Breast epithelium (tissue), 3 donors: ENCODE measurements around the gene GNAQ.
"Not testable (repeated sequence)": the region's sequence is repeated elsewhere in the genome, so short reads cannot be mapped to it uniquely, and the experiment has no call there.

Experiments used
- POLR2AphosphoS5 ChIP-seq, 3 donors: sonication (generic); formaldehyde crosslinking; IDR thresholded peaks; one replicate each; pipeline ENCODE4 v1.6.1; 2017; ENCODE audit warnings: antibody characterized with exemption in 3 of 3
- TF ChIP-seq, protein P1 (sequence below), 3 donors: fragments of 450-650 bp; IDR thresholded peaks; one replicate each; pipeline ENCODE4 v1.5.1; 2016 to 2017; ENCODE audit warnings: antibody characterized with exemption in 3 of 3, mild to moderate bottlenecking in 3 of 3, moderate library complexity in 3 of 3

DNA sequence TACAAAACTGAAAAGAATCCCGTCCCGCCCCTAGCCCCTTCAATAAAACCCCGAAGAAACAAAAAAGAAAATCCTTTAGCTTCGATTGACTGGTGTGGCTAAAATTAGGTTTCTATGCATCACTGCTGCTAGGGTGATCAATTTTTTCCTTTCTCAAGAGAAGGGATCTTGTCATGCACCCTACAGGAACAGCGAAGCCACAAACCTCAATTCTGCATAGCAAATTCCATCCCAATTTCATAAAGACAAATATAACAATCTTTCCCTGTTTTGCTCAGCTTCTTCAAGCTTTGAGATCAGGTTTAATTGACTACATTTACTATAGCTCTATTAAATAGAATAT lies 313.3 kb downstream of the GNAQ start:
- TF ChIP-seq, protein P1, sequence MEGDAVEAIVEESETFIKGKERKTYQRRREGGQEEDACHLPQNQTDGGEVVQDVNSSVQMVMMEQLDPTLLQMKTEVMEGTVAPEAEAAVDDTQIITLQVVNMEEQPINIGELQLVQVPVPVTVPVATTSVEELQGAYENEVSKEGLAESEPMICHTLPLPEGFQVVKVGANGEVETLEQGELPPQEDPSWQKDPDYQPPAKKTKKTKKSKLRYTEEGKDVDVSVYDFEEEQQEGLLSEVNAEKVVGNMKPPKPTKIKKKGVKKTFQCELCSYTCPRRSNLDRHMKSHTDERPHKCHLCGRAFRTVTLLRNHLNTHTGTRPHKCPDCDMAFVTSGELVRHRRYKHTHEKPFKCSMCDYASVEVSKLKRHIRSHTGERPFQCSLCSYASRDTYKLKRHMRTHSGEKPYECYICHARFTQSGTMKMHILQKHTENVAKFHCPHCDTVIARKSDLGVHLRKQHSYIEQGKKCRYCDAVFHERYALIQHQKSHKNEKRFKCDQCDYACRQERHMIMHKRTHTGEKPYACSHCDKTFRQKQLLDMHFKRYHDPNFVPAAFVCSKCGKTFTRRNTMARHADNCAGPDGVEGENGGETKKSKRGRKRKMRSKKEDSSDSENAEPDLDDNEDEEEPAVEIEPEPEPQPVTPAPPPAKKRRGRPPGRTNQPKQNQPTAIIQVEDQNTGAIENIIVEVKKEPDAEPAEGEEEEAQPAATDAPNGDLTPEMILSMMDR (IDR thresholded peaks at IDR 0.05), result not testable (repeated sequence)
- TF ChIP-seq POLR2AphosphoS5 (IDR thresholded peaks at IDR 0.05), result not testable (repeated sequence)
